H1 (cell line): ENCODE data around the gene CSNK2B. TPM values are rescaled to one million over a fixed set of nuclear protein-coding genes. Genes with fewer than 3 reads are reported as not detected.

Experiments
- CTCF ChIA-PET: fragments of 300-600 bp; sonication (Branson Sonifier 250); formaldehyde crosslinking; loops from one replicate; lab custom pipeline; 2021; ENCODE audit not compliant: partially characterized antibody; lab: Charles Lee
- POLR2A ChIA-PET: fragments of 300-600 bp; sonication (Branson Sonifier 250); formaldehyde crosslinking; loops from one replicate; lab custom pipeline; 2021; ENCODE audit warnings: inconsistent platforms; ENCODE audit not compliant: partially characterized antibody; lab: Charles Lee
- DNase-seq, 2 experiments: peaks; one replicate each; pipeline versions ENCODE4 v3.0.0 to v3.0.0-alpha.2; 2010 to 2022; ENCODE audit warnings: low spot score in 2 of 2, low read depth in 1 of 2, mixed read lengths in 1 of 2
- FAIRE-seq: peaks from 2 replicates; lab custom pipeline; 2011; peaks lifted over from hg19 to GRCh38; lab: Jason Lieb, UNC
- H2AFZ ChIP-seq: 2 replicates; pipeline ENCODE4 v1.8.1; 2012; ENCODE audit warnings: low read length, inconsistent platforms
- H2AK5ac ChIP-seq: 2 replicates; pipeline ENCODE4 v1.6.1; 2013; ENCODE audit warnings: low read depth, low read length
- H2BK120ac ChIP-seq: replicated peaks from 2 replicates; pipeline ENCODE3; 2013; ENCODE audit warnings: low read depth, low read length, inconsistent platforms
- H2BK12ac ChIP-seq: 2 replicates; pipeline ENCODE4 v1.6.1; 2013; ENCODE audit warnings: low read depth, low read length
- H2BK15ac ChIP-seq: 2 replicates; pipeline ENCODE4 v1.6.1; 2013; ENCODE audit warnings: low read length
- H2BK20ac ChIP-seq: 2 replicates; pipeline ENCODE4 v1.6.1; 2013; ENCODE audit warnings: low read length
- H2BK5ac ChIP-seq: 2 replicates; pipeline ENCODE4 v1.6.1; 2013; ENCODE audit warnings: low read depth, low read length
- H3K14ac ChIP-seq: 2 replicates; pipeline ENCODE4 v1.6.1; 2013; ENCODE audit warnings: inconsistent platforms; ENCODE audit not compliant: insufficient read length
- H3K18ac ChIP-seq: 2 replicates; pipeline ENCODE4 v1.6.1; 2013; ENCODE audit warnings: low read length; ENCODE audit errors: extremely low read depth
- H3K23ac ChIP-seq: 2 replicates; pipeline ENCODE4 v1.6.1; 2013; ENCODE audit warnings: inconsistent platforms; ENCODE audit not compliant: insufficient read length
- H3K23me2 ChIP-seq: 2 replicates; pipeline ENCODE4 v1.6.1; 2013; ENCODE audit warnings: low read depth, low read length
- H3K27ac ChIP-seq: 2 replicates; pipeline ENCODE4 v1.6.1; 2011; ENCODE audit warnings: low read depth, low read length, inconsistent platforms
- H3K27me3 ChIP-seq, 4 experiments: replicated peaks in 1 of 4; 1 replicate in 1 of 4; 2 replicates in 3 of 4; pipeline versions ENCODE4 v1.6.1 to v1.8.1; 2011 to 2013; ENCODE audit warnings: low read length in 3 of 4, mild to moderate bottlenecking in 3 of 4, inconsistent platforms in 2 of 4, mixed read lengths in 2 of 4, moderate library complexity in 1 of 4; ENCODE audit not compliant: control insufficient read depth in 3 of 4, insufficient read depth in 3 of 4; ENCODE audit errors: extremely low read depth in 1 of 4
- H3K36me3 ChIP-seq, 4 experiments: 2 replicates each; pipeline versions ENCODE4 v1.6.1 to v1.8.1; 2011 to 2013; ENCODE audit warnings: mild to moderate bottlenecking in 4 of 4, low read length in 3 of 4, moderate library complexity in 2 of 4, control low read depth in 1 of 4, inconsistent platforms in 1 of 4; ENCODE audit not compliant: insufficient read depth in 4 of 4, control insufficient read depth in 2 of 4
- H3K4ac ChIP-seq: replicated peaks from 2 replicates; pipeline ENCODE3; 2013; ENCODE audit warnings: low read length, low read depth, mixed read lengths, inconsistent platforms; ENCODE audit not compliant: insufficient read length
- H3K4me1 ChIP-seq, 4 experiments: replicated peaks in 1 of 4; 1 replicate in 1 of 4; 2 replicates in 3 of 4; pipeline versions ENCODE4 v1.6.1 to v1.8.1; 2011 to 2013; ENCODE audit warnings: low read length in 3 of 4, inconsistent platforms in 2 of 4, mixed read lengths in 1 of 4; ENCODE audit not compliant: insufficient read depth in 4 of 4, control insufficient read depth in 3 of 4
- H3K4me2 ChIP-seq, 2 experiments: 2 replicates each; pipeline versions ENCODE4 v1.6.1 to v1.8.1; 2011 to 2013; ENCODE audit warnings: low read depth in 2 of 2, low read length in 2 of 2, control low read depth in 1 of 2, inconsistent platforms in 1 of 2, mild to moderate bottlenecking in 1 of 2; ENCODE audit not compliant: insufficient read depth in 1 of 2
- H3K4me3 ChIP-seq, 4 experiments: fragments of 200-600, 300-600 bp in 1 of 4; sonication (generic), shearing (Covaris generic), sonication (Bioruptor Twin) in 1 of 4; 2 replicates each; pipeline versions ENCODE4 v1.5.1 to v1.8.1; 2011 to 2016; ENCODE audit warnings: low read length in 4 of 4, low read depth in 3 of 4, control low read depth in 2 of 4, inconsistent platforms in 2 of 4, mild to moderate bottlenecking in 2 of 4, mixed read lengths in 1 of 4, moderate library complexity in 1 of 4; ENCODE audit not compliant: insufficient read depth in 2 of 4; ENCODE audit errors: extremely low read depth in 1 of 4
- H3K56ac ChIP-seq: replicated peaks from 2 replicates; pipeline ENCODE3; 2013; ENCODE audit warnings: low read depth, mild to moderate bottlenecking, mixed read lengths, low read length, inconsistent platforms; ENCODE audit not compliant: insufficient read length
- H3K79me1 ChIP-seq: 2 replicates; pipeline ENCODE4 v1.6.1; 2013; ENCODE audit warnings: low read depth, low read length, control low read depth
- H3K79me2 ChIP-seq, 2 experiments: 2 replicates each; pipeline versions ENCODE4 v1.6.1 to v1.8.1; 2012 to 2013; ENCODE audit warnings: low read length in 2 of 2, mild to moderate bottlenecking in 2 of 2, inconsistent platforms in 1 of 2; ENCODE audit not compliant: insufficient read depth in 2 of 2, control insufficient read depth in 1 of 2
- H3K9ac ChIP-seq, 4 experiments: replicated peaks in 1 of 4; 1 replicate in 1 of 4; 2 replicates in 3 of 4; pipeline versions ENCODE4 v1.6.1 to v1.8.1; 2011 to 2013; ENCODE audit warnings: low read depth in 3 of 4, low read length in 3 of 4, control low read depth in 2 of 4, mild to moderate bottlenecking in 2 of 4, moderate library complexity in 2 of 4, inconsistent platforms in 1 of 4; ENCODE audit errors: extremely low read depth in 1 of 4
- H3K9me3 ChIP-seq, 2 experiments: 2 replicates each; pipeline versions ENCODE4 v1.6.1 to v1.8.1; 2012 to 2013; ENCODE audit warnings: mild to moderate bottlenecking in 2 of 2, moderate library complexity in 2 of 2, control low read depth in 1 of 2, inconsistent platforms in 1 of 2, low read depth in 1 of 2, low read length in 1 of 2, mixed read lengths in 1 of 2; ENCODE audit not compliant: insufficient read depth in 2 of 2
- H4K20me1 ChIP-seq, 2 experiments: replicated peaks in 1 of 2; 2 replicates each; pipeline versions ENCODE3 to v1.8.1; 2011 to 2013; ENCODE audit warnings: inconsistent platforms in 2 of 2, low read length in 2 of 2, mild to moderate bottlenecking in 1 of 2; ENCODE audit not compliant: insufficient read depth in 2 of 2, control insufficient read depth in 1 of 2
- H4K5ac ChIP-seq: 2 replicates; pipeline ENCODE4 v1.6.1; 2013; ENCODE audit warnings: low read length, low read depth, mixed read lengths, inconsistent platforms; ENCODE audit not compliant: insufficient read length
- H4K8ac ChIP-seq: 2 replicates; pipeline ENCODE4 v1.8.0; 2013; ENCODE audit warnings: mild to moderate bottlenecking, moderate library complexity, low read length, inconsistent platforms; ENCODE audit not compliant: insufficient read depth; ENCODE audit errors: extremely low read depth
- H4K91ac ChIP-seq: replicated peaks from 2 replicates; pipeline ENCODE3; 2013; ENCODE audit warnings: low read length, mixed read lengths, inconsistent platforms; ENCODE audit not compliant: insufficient read length
- KDM4A ChIP-seq: IDR thresholded peaks from one replicate; pipeline ENCODE4 v1.7.1; 2012; ENCODE audit warnings: low read depth, mild to moderate bottlenecking, moderate library complexity, low read length, inconsistent platforms; ENCODE audit not compliant: severe bottlenecking
- POLR2A ChIP-seq, 2 experiments: IDR thresholded peaks; 1 replicate in 1 of 2; 2 replicates in 1 of 2; pipeline ENCODE4 v1.6.1; 2011; ENCODE audit warnings: low read depth in 2 of 2, low read length in 2 of 2, mild to moderate bottlenecking in 2 of 2; ENCODE audit errors: control extremely low read depth in 1 of 2
- SP2 ChIP-seq: IDR thresholded peaks from 2 replicates; pipeline ENCODE4 v1.6.1; 2012; ENCODE audit warnings: mild to moderate bottlenecking, low read length, inconsistent platforms
- WGBS, 2 experiments: shearing (Covaris generic) in 1 of 2; methylation state at CpG; one replicate each; pipeline versions ENCODE4 v1.1.6 to v1.1.7; 2013 to 2015; ENCODE audit warnings: low lambda C conversion rate in 2 of 2, mixed read lengths in 2 of 2, inconsistent platforms in 1 of 2, low coverage in 1 of 2, missing lambda C conversion rate in 1 of 2; ENCODE audit not compliant: insufficient replicate concordance in 2 of 2, insufficient coverage in 1 of 2, insufficient read length in 1 of 2; ENCODE audit errors: extremely low coverage in 1 of 2, missing lambda C conversion rate in 1 of 2; 5-methylcytosine and 5-hydroxymethylcytosine counted together
- polyA plus RNA-seq, 7 experiments: library from polyadenylated mRNA; depleted of rRNA in 3 of 7; stranded (reverse) in 5 of 7; unstranded in 2 of 7; fragments of >200 nt in 5 of 7; fragments of 200-250 nt in 2 of 7; gene quantifications; 1 replicate in 5 of 7; 2 replicates in 1 of 7; 4 replicates in 1 of 7; pipeline versions ENCODE4 v1.2.1 to v1.2.3, GENCODE V29; 2011 to 2013; ENCODE audit warnings: missing spikeins in 2 of 7, mixed read lengths in 2 of 7
- total RNA-seq: library from RNA; stranded (reverse); fragmentation: NEBNext Ultra II Directional; extraction: Animal tissue kit (Norgen Biotek cat#: 25700); gene quantifications from 2 replicates; pipeline ENCODE4 v1.2.1, GENCODE V29; 2021
- TF ChIP-seq, protein P1 (sequence below): IDR thresholded peaks from 2 replicates; pipeline ENCODE4 v1.6.1; 2012; ENCODE audit warnings: inconsistent platforms

CSNK2B gene
- total and polyA plus RNA-seq, 2 of the 8 experiments (the other 6 are each of a cell fraction or from before 2014, with no cell fraction given), result 169 to 208 TPM

GRCh38 chr6:31643818-31644454 is 21.9 kb upstream of the CSNK2B start:
- no peaks in the 10 kb centered on the region for H3K4me1 ChIP-seq
- H3K14ac ChIP-seq, result no peak overlapping the region
- H3K9ac ChIP-seq, result no peak overlapping the region
- no peak for TF ChIP-seq KDM4A
- TF ChIP-seq SP2, result no peak
- TF ChIP-seq, protein P1, sequence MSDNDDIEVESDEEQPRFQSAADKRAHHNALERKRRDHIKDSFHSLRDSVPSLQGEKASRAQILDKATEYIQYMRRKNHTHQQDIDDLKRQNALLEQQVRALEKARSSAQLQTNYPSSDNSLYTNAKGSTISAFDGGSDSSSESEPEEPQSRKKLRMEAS, result no peak
- 0 out of 3 replicates have a peak, but pooled peaks of 1 of the 2 experiments have one; percentile 19 for TF ChIP-seq POLR2A (IDR thresholded peaks at IDR 0.05; ENCODE audit: control extremely low read depth in 1 of 2, low read depth in 2 of 2, low read length in 2 of 2)
- H3K23ac ChIP-seq, result no peak overlapping the region
- POLR2A ChIA-PET, result interaction anchor here (0.6 to 34.9 kb wide), 12 partner anchors 8 to 123 kb away, joined by 3 to 883 read pairs (median 4); partner anchors contain the start of genes APOM, BAG6, C6orf47 and CSNK2B
- H2AFZ ChIP-seq, result no peak overlapping the region
- H3K23me2 ChIP-seq, result no peaks in the 10 kb centered on the region
- H2BK20ac ChIP-seq, result no peak overlapping the region
- CTCF ChIA-PET, result interaction anchor here (0.8 to 2.8 kb wide), 6 partner anchors 9 to 170 kb away, joined by 3 to 10 read pairs (median 4); no protein-coding TSS in a partner anchor
- no peak overlapping the region for H3K4me2 ChIP-seq
- H2BK12ac ChIP-seq, result no peak overlapping the region
- H3K4ac ChIP-seq, result no peak overlapping the region
- no peak overlapping the region for H3K27ac ChIP-seq
- H4K20me1 ChIP-seq, result peaks cover 5 to 6% of the 10 kb centered on the region in 2 experiments
- no peak overlapping the region for H4K91ac ChIP-seq
- no peaks in the 10 kb centered on the region; the same call in none of the 2 replicates for H3K79me1 ChIP-seq
- no peak for DNase-seq
- no peak overlapping the region for H3K18ac ChIP-seq
- no peaks in the 10 kb centered on the region for H3K27me3 ChIP-seq
- H3K36me3 ChIP-seq, result peaks cover 51 to 92% (median 79%) of the 10 kb centered on the region in 4 experiments
- no peak overlapping the region for H2AK5ac ChIP-seq
- 92% methylated on average over 16 of the region's 17 CpGs; no CpG with 5 or more reads in 1 of the 2 experiments for WGBS, 2 experiments
- H4K5ac ChIP-seq, result no peak overlapping the region
- H3K79me2 ChIP-seq, result peaks cover 0 to 4% of the 10 kb centered on the region in 2 experiments; a peak in 1 of 4 replicates
- H2BK15ac ChIP-seq, result no peak overlapping the region
- H2BK120ac ChIP-seq, result no peak overlapping the region
- H3K56ac ChIP-seq, result no peak overlapping the region
- H3K4me3 ChIP-seq, result no peak overlapping the region
- H2BK5ac ChIP-seq, result no peak overlapping the region
- no peak for FAIRE-seq
- H3K9me3 ChIP-seq, result no peaks in the 10 kb centered on the region
- peak overlapping the region; percentile 76 for H4K8ac ChIP-seq
